Loucy (cell line): Measurements from ENCODE around the gene SERF2.

Experiments
- CTCF ChIP-seq: fragments of 200-600 bp; sonication (generic); conservative IDR thresholded peaks from 2 replicates; pipeline ENCODE4 v1.5.1; 2014; ENCODE audit warnings: mild to moderate bottlenecking, antibody characterized with exemption, low read length
- EZH2phosphoT487 ChIP-seq: fragments of 200-600 bp; IDR thresholded peaks from 2 replicates; pipeline ENCODE4 v1.6.1; 2018; ENCODE audit warnings: antibody characterized with exemption, mild to moderate bottlenecking, moderate library complexity, borderline replicate concordance

- TF ChIP-seq CTCF (no peak), EZH2phosphoT487 (no peak)
Observed at GRCh38 chr15:43776101-43776717, 15.9 kb upstream of the SERF2 start.
